ENCODE results near the gene NIM1K. TPM values are rescaled to one million over a fixed set of nuclear protein-coding genes. Genes with fewer than 3 reads are reported as not detected.

Gene NIM1K
- total RNA-seq, 2 donors from 2014 or later = 0.43 to 0.48 TPM

DNA sequence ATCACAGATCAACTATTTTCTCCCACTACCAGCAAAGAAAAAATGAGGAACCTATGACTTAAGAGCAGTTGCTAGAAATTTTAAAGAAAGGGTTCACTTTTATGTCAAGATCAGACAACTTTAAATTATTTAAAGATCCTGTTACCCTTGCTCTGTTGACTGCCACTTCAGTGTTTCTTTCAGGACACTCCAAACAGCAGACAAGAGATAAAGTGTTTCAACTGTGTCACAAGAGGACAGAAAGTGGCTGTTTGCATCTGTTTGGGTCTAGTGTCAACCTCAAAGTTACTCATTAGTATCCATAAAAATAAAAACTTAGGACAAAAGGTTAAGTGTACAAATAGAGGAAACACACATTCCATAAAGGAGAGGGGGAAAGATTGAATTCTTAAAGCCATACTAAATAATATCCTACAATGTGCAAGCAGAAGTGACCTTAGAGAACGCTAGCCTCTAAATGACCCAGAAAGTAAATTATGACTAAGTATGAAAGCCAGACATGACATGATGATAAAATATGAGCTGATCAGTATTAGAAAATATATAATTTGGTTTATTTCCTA, 96.3 kb downstream of the NIM1K start:
- Histone ChIP-seq H3K4me1 (no peaks in the 10 kb centered on the region), H3K27me3 (no peaks in the 10 kb centered on the region), H3K9me3 (no peaks in the 10 kb centered on the region), H3K36me3 (peaks cover 26% of the 10 kb centered on the region), H3K4me3 (no peak overlapping the region), H3K27ac (no peak overlapping the region)
- TF ChIP-seq, protein P1, sequence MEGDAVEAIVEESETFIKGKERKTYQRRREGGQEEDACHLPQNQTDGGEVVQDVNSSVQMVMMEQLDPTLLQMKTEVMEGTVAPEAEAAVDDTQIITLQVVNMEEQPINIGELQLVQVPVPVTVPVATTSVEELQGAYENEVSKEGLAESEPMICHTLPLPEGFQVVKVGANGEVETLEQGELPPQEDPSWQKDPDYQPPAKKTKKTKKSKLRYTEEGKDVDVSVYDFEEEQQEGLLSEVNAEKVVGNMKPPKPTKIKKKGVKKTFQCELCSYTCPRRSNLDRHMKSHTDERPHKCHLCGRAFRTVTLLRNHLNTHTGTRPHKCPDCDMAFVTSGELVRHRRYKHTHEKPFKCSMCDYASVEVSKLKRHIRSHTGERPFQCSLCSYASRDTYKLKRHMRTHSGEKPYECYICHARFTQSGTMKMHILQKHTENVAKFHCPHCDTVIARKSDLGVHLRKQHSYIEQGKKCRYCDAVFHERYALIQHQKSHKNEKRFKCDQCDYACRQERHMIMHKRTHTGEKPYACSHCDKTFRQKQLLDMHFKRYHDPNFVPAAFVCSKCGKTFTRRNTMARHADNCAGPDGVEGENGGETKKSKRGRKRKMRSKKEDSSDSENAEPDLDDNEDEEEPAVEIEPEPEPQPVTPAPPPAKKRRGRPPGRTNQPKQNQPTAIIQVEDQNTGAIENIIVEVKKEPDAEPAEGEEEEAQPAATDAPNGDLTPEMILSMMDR (IDR thresholded peaks at IDR 0.05) = no peak
- no peak for DNase-seq (ENCODE audit: low spot score)

DNA sequence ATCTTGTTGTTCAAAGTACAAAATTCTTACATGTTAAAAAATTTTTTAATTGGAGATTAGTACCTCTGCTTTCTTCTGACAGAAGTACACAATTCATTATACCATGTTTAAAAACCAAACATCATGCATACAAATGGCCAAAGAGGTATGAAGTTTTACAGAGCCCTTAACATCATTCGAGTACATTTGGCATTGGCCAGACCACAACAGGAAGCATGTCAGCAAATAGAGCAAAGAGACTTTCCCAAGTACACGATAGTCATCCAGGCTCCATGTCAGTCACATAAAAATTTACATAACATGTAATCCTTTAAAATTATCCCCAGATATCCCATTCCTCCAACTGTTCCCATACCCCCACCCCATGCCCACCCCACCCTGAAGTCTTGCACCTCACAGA, 98.7 kb downstream of the NIM1K start:
- H3K4me1 ChIP-seq = no peaks in the 10 kb centered on the region
- no peak overlapping the region for H3K27ac ChIP-seq
- no peaks in the 10 kb centered on the region for H3K9me3 ChIP-seq
- no peaks in the 10 kb centered on the region for H3K27me3 ChIP-seq
- DNase-seq (ENCODE audit: low spot score) = no peak
- peaks cover 50% of the 10 kb centered on the region for H3K36me3 ChIP-seq
- TF ChIP-seq, protein P1 (IDR thresholded peaks at IDR 0.05) = no peak
- H3K4me3 ChIP-seq = no peak overlapping the region

GRCh38 chr5:43294226-43294625, 102.2 kb downstream of the NIM1K start:
- Histone ChIP-seq H3K4me1 (no peaks in the 10 kb centered on the region), H3K9me3 (no peaks in the 10 kb centered on the region), H3K36me3 (peaks cover 78% of the 10 kb centered on the region), H3K27ac (no peak overlapping the region), H3K27me3 (no peaks in the 10 kb centered on the region), H3K4me3 (no peak overlapping the region)
- TF ChIP-seq, protein P1 (IDR thresholded peaks at IDR 0.05) = no peak
- DNase-seq (ENCODE audit: low spot score) = no peak

- H3K27me3 ChIP-seq = no peaks in the 10 kb centered on the region
- no peaks in the 10 kb centered on the region for H3K4me1 ChIP-seq
- H3K36me3 ChIP-seq = peaks cover 76% of the 10 kb centered on the region
- TF ChIP-seq, protein P1 (IDR thresholded peaks at IDR 0.05) = no peak
- no peak overlapping the region for H3K4me3 ChIP-seq
- no peak for DNase-seq (ENCODE audit: low spot score)
- no peak overlapping the region for H3K27ac ChIP-seq
- H3K9me3 ChIP-seq = no peaks in the 10 kb centered on the region
These were observed 103.2 kb downstream of the NIM1K start for GRCh38 chr5:43295202-43295601.

GRCh38 chr5:43296835-43297234, 104.8 kb downstream of the NIM1K start:
- TF ChIP-seq, protein P1 (IDR thresholded peaks at IDR 0.05) = no peak
- Histone ChIP-seq H3K36me3 (peaks cover 62% of the 10 kb centered on the region), H3K9me3 (no peaks in the 10 kb centered on the region)

DNA sequence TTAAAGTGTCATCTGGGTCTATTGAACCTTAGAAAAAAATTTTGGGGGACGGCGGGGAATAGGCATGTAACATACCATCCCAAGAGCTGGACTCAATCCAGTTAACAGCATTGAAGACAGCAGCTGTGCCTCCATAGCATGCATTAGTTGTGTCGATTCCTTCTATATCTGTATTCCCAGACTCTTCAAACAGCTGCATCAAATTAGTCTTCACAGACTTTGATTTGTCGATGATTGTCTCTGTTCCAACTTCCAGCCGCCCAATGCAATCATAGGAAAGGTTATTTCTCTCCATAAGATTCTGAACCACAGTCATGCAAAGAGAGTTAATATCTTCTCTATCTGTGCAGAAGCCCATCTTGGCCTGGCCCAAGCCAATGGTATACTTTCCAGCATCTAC, 106.4 kb downstream of the NIM1K start:
- Histone ChIP-seq H3K4me3 (no peak overlapping the region), H3K36me3 (peaks cover 50% of the 10 kb centered on the region), H3K4me1 (peaks cover 0 to 11% of the 10 kb centered on the region in 2 donors), H3K27ac (no peak overlapping the region), H3K27me3 (no peaks in the 10 kb centered on the region), H3K9me3 (no peaks in the 10 kb centered on the region)
- TF ChIP-seq, protein P1 (IDR thresholded peaks at IDR 0.05) = no peak
- DNase-seq (ENCODE audit: low spot score) = no peak

More at GRCh38 chr5:43296835-43297234, 104.8 kb downstream of the NIM1K start:
- no peak overlapping the region for H3K4me3 ChIP-seq
- H3K27ac ChIP-seq = no peak overlapping the region
- no peaks in the 10 kb centered on the region for H3K27me3 ChIP-seq
- H3K4me1 ChIP-seq = peaks cover 0 to 5% of the 10 kb centered on the region in 2 donors
- DNase-seq (ENCODE audit: low spot score) = no peak

Measured in right atrium auricular region (tissue), 2 donors.